Measurements from ENCODE around the gene CCDC152.
"Not testable (repeated sequence)": the region's sequence is repeated elsewhere in the genome, so short reads cannot be mapped to it uniquely, and the experiment has no call there.

CCDC152 gene

GRCh38 chr5:42756606-42757601, at the start of gene CCDC152:
CCDC152 (plus strand) TSS chr5:42756818; CDS start chr5:42759122, 2,304 bp downstream.
- DNase-seq (ENCODE audit: low read depth): peak; percentile 17

- peak; percentile 41 for DNase-seq (ENCODE audit: low read depth)
Measured at GRCh38 chr5:42715785-42716184, 40.8 kb upstream of the CCDC152 start.

GRCh38 chr5:42718591-42718990, 38.0 kb upstream of the CCDC152 start:
- peak; percentile 40 for DNase-seq (ENCODE audit: low read depth)

- DNase-seq (ENCODE audit: low read depth): peak; percentile 6
Measured at GRCh38 chr5:42719034-42719433, 37.6 kb upstream of the CCDC152 start.

GRCh38 chr5:42720251-42720650, 36.4 kb upstream of the CCDC152 start:
- no peak for DNase-seq (ENCODE audit: low read depth)

- DNase-seq (ENCODE audit: low read depth): no peak
Measured at GRCh38 chr5:42721484-42721883, 35.1 kb upstream of the CCDC152 start.

- not testable (repeated sequence) for DNase-seq (ENCODE audit: low read depth)
Measured at GRCh38 chr5:42734531-42735058, 22.0 kb upstream of the CCDC152 start.

- no peak for DNase-seq (ENCODE audit: low read depth)
Measured at GRCh38 chr5:42740920-42741319, 15.7 kb upstream of the CCDC152 start.

- peak; percentile 10 for DNase-seq (ENCODE audit: low read depth)
Measured at GRCh38 chr5:42745426-42745825, 11.2 kb upstream of the CCDC152 start.

- no peak for DNase-seq (ENCODE audit: low read depth)
Measured at GRCh38 chr5:42745856-42746255, 10.8 kb upstream of the CCDC152 start.

- DNase-seq (ENCODE audit: low read depth): peak; percentile 4
Measured at GRCh38 chr5:42749020-42749419, 7.6 kb upstream of the CCDC152 start.

GRCh38 chr5:42750507-42750906, 6.1 kb upstream of the CCDC152 start:
- DNase-seq (ENCODE audit: low read depth): no peak

- DNase-seq (ENCODE audit: low read depth): no peak
Measured at GRCh38 chr5:42751044-42751443, 5.6 kb upstream of the CCDC152 start.

GRCh38 chr5:42753099-42753498, 3.5 kb upstream of the CCDC152 start:
- DNase-seq (ENCODE audit: low read depth): no peak

- DNase-seq (ENCODE audit: low read depth): no peak
Measured at GRCh38 chr5:42759456-42759855, 2.8 kb downstream of the CCDC152 start.

- no peak for DNase-seq (ENCODE audit: low read depth)
Measured at GRCh38 chr5:42760426-42760825, 3.8 kb downstream of the CCDC152 start.

GRCh38 chr5:42761791-42762190, 5.2 kb downstream of the CCDC152 start:
- DNase-seq (ENCODE audit: low read depth): no peak

- peak; percentile 44 for DNase-seq (ENCODE audit: low read depth)
Measured at GRCh38 chr5:42767491-42768105, 11.0 kb downstream of the CCDC152 start.

GRCh38 chr5:42768106-42768504, 11.5 kb downstream of the CCDC152 start:
- no peak for DNase-seq (ENCODE audit: low read depth)

GRCh38 chr5:42770003-42770402, 13.4 kb downstream of the CCDC152 start:
- DNase-seq (ENCODE audit: low read depth): no peak

GRCh38 chr5:42772265-42772993, 15.8 kb downstream of the CCDC152 start:
- no peak for DNase-seq (ENCODE audit: low read depth)

GRCh38 chr5:42779083-42779482, 22.5 kb downstream of the CCDC152 start:
- no peak for DNase-seq (ENCODE audit: low read depth)

Data from ELR (cell line).